ENCODE measurements around the gene RBM8A. TPM values are rescaled to one million over a fixed set of nuclear protein-coding genes. Genes with fewer than 3 reads are reported as not detected.

The RBM8A gene
- total RNA-seq, 4 donors from 2014 or later, result 199 to 589 (median 381) TPM

DNA sequence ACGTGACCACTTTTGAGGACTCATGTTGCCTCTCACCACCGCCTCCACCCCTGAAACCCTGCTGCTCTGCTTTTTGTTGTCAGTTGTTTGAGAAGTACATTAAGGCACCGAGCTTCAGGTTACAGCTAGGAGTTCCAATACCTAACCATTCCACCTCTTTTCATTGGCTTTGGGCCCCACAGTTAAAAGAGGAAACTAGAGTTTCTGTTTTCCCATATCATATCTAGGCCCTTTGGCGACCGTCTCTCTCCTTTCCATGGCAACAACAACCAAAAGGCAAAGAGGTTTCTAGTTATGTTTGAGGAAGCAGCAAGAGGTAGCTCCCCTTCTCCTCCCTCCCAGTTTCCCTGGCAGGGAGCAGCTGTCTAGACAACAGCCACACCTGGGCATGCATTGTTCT lies 47.5 kb downstream of the RBM8A start:
- no peaks in the 10 kb centered on the region for H3K27me3 ChIP-seq
- ATAC-seq (no peak), DNase-seq (no peak)
- no peaks in the 10 kb centered on the region for H3K9me3 ChIP-seq
- no peak for TF ChIP-seq CTCF (IDR thresholded peaks at IDR 0.05 in 4 of 5, conservative IDR thresholded peaks at IDR 0.05 in 1 of 5)
- TF ChIP-seq POLR2A (IDR thresholded peaks at IDR 0.05), result no peak
- no peak overlapping the region for H3K4me3 ChIP-seq
- no peaks in the 10 kb centered on the region for H3K36me3 ChIP-seq
- H3K27ac ChIP-seq, result no peak overlapping the region
- H3K4me1 ChIP-seq, result no peaks in the 10 kb centered on the region
- intact Hi-C loops (cut with DNase I; ENCODE audit: low total_unique reads) (loop anchor here (10.0 kb wide), 1 partner anchor 55 kb away; the partner anchor contains the start of genes POLR3C and RNF115), in situ Hi-C loops (cut with MboI; ENCODE audit: low sequenced_read_pairs in 4 of 4) (no loop called here)

DNA sequence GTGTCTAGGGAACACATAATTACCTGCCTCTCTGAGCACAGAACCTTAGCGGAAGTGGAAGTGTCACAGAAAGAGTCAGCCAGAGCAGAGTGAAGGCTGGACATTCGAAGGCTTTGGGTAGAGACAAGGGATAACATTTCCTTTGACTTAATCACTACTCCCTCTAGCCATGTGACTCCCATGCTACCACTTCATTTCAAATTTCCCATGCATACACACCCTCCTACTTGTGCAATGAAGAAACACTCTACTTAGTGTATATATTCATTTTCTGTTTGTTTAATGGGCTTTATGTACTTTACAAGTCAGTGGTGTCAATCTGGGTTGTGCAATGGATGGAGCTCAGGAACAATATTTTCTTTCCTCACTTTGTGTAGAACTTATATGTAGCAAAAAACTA lies 48.6 kb downstream of the RBM8A start:
- H3K27ac ChIP-seq, result no peak overlapping the region
- intact Hi-C loops (cut with DNase I; ENCODE audit: low total_unique reads) (loop anchor here (10.0 kb wide), 1 partner anchor 54 kb away; the partner anchor contains the start of genes POLR3C and RNF115), in situ Hi-C loops (cut with MboI; ENCODE audit: low sequenced_read_pairs in 4 of 4) (no loop called here)
- no peaks in the 10 kb centered on the region for H3K9me3 ChIP-seq
- H3K4me1 ChIP-seq, result no peaks in the 10 kb centered on the region
- H3K27me3 ChIP-seq, result no peaks in the 10 kb centered on the region
- H3K36me3 ChIP-seq, result no peaks in the 10 kb centered on the region
- no peak for TF ChIP-seq POLR2A (IDR thresholded peaks at IDR 0.05)
- TF ChIP-seq CTCF (IDR thresholded peaks at IDR 0.05 in 4 of 5, conservative IDR thresholded peaks at IDR 0.05 in 1 of 5), result no peak
- ATAC-seq (no peak), DNase-seq (no peak)
- H3K4me3 ChIP-seq, result no peak overlapping the region

GRCh38 chr1:145877923-145878486 lies 49.3 kb downstream of the RBM8A start:
- Histone ChIP-seq H3K27ac (no peak overlapping the region), H3K27me3 (no peaks in the 10 kb centered on the region), H3K36me3 (no peaks in the 10 kb centered on the region), H3K4me1 (peaks cover under 1% of the 10 kb centered on the region in 2 donors), H3K4me3 (no peak overlapping the region), H3K9me3 (no peaks in the 10 kb centered on the region)
- no peak for ATAC-seq
- no peak for DNase-seq
- TF ChIP-seq POLR2A (IDR thresholded peaks at IDR 0.05), result no peak
- TF ChIP-seq CTCF (IDR thresholded peaks at IDR 0.05 in 4 of 5, conservative IDR thresholded peaks at IDR 0.05 in 1 of 5), result no peak
- in situ Hi-C loops (cut with MboI; ENCODE audit: low sequenced_read_pairs in 4 of 4) (no loop called here), intact Hi-C loops (cut with DNase I; ENCODE audit: low total_unique reads) (loop anchor here (10.0 kb wide), 1 partner anchor 53 kb away; the partner anchor contains the start of genes POLR3C and RNF115)

GRCh38 chr1:145874646-145875045 lies 52.6 kb downstream of the RBM8A start:
- intact Hi-C loops (cut with DNase I; ENCODE audit: low total_unique reads), result loop anchor here (10.0 kb wide), 1 partner anchor 50 kb away; the partner anchor contains the start of genes POLR3C and RNF115

More at GRCh38 chr1:145874646-145875045, 52.6 kb downstream of the RBM8A start:
- no peak for TF ChIP-seq CTCF (IDR thresholded peaks at IDR 0.05 in 4 of 5, conservative IDR thresholded peaks at IDR 0.05 in 1 of 5)
- TF ChIP-seq POLR2A (IDR thresholded peaks at IDR 0.05), result no peak
- Histone ChIP-seq H3K27me3 (no peaks in the 10 kb centered on the region), H3K36me3 (no peaks in the 10 kb centered on the region), H3K4me3 (no peak overlapping the region), H3K9me3 (no peaks in the 10 kb centered on the region), H3K27ac (no peak overlapping the region), H3K4me1 (peaks cover 14 to 18% of the 10 kb centered on the region in 2 donors)
- in situ Hi-C loops (cut with MboI; ENCODE audit: low sequenced_read_pairs in 4 of 4), result no loop called here
- DNase-seq (no peak), ATAC-seq (no peak)
